ENCODE data around the gene SUN5. TPM values are rescaled to one million over a fixed set of nuclear protein-coding genes. Genes with fewer than 3 reads are reported as not detected.
"Not testable (repeated sequence)": the region's sequence is repeated elsewhere in the genome, so short reads cannot be mapped to it uniquely, and the experiment has no call there.

Gene SUN5
- total RNA-seq, 1 donor = not detected

- DNase-seq (ENCODE audit: low read depth) = no peak
- no peak overlapping the region for H3K4me3 ChIP-seq (ENCODE audit: low read depth, low read length)
- no peak for TF ChIP-seq CTCF (IDR thresholded peaks at IDR 0.05; ENCODE audit: insufficient read depth, low read length)
These were observed 42.2 kb downstream of the SUN5 start for GRCh38 chr20:32962053-32962452.

- no peak for DNase-seq (ENCODE audit: low read depth)
- no peak for TF ChIP-seq CTCF (IDR thresholded peaks at IDR 0.05; ENCODE audit: insufficient read depth, low read length)
- no peak overlapping the region for H3K4me3 ChIP-seq (ENCODE audit: low read depth, low read length)
These were observed 43.1 kb downstream of the SUN5 start for GRCh38 chr20:32960849-32961731.

- no peak for DNase-seq (ENCODE audit: low read depth)
- no peak for TF ChIP-seq CTCF (IDR thresholded peaks at IDR 0.05; ENCODE audit: insufficient read depth, low read length)
- H3K4me3 ChIP-seq (ENCODE audit: low read depth, low read length) = no peak overlapping the region
These were observed 44.1 kb downstream of the SUN5 start for GRCh38 chr20:32960222-32960518.

- H3K4me3 ChIP-seq (ENCODE audit: low read depth, low read length) = no peak overlapping the region
- TF ChIP-seq CTCF (IDR thresholded peaks at IDR 0.05; ENCODE audit: insufficient read depth, low read length) = no peak
- no peak for DNase-seq (ENCODE audit: low read depth)
These were observed 44.6 kb downstream of the SUN5 start for GRCh38 chr20:32959351-32960221.

- DNase-seq (ENCODE audit: low read depth) = no peak
- no peak overlapping the region for H3K4me3 ChIP-seq (ENCODE audit: low read depth, low read length)
- TF ChIP-seq CTCF (IDR thresholded peaks at IDR 0.05; ENCODE audit: insufficient read depth, low read length) = no peak
These were observed 45.7 kb downstream of the SUN5 start for GRCh38 chr20:32958574-32958973.

GRCh38 chr20:32957459-32957858, 46.8 kb downstream of the SUN5 start:
- no peak for DNase-seq (ENCODE audit: low read depth)
- no peak for TF ChIP-seq CTCF (IDR thresholded peaks at IDR 0.05; ENCODE audit: insufficient read depth, low read length)
- H3K4me3 ChIP-seq (ENCODE audit: low read depth, low read length) = no peak overlapping the region

- not testable (repeated sequence) for DNase-seq (ENCODE audit: low read depth); H3K4me3 ChIP-seq (ENCODE audit: low read depth, low read length)
These were observed 53.7 kb downstream of the SUN5 start for GRCh38 chr20:32950539-32950938.
